ENCODE results near the gene CHST12. TPM values are rescaled to one million over a fixed set of nuclear protein-coding genes. Genes with fewer than 3 reads are reported as not detected.

Gene CHST12
- total RNA-seq, 2 experiments from 2014 or later: 3.9 to 43.4 TPM

DNA sequence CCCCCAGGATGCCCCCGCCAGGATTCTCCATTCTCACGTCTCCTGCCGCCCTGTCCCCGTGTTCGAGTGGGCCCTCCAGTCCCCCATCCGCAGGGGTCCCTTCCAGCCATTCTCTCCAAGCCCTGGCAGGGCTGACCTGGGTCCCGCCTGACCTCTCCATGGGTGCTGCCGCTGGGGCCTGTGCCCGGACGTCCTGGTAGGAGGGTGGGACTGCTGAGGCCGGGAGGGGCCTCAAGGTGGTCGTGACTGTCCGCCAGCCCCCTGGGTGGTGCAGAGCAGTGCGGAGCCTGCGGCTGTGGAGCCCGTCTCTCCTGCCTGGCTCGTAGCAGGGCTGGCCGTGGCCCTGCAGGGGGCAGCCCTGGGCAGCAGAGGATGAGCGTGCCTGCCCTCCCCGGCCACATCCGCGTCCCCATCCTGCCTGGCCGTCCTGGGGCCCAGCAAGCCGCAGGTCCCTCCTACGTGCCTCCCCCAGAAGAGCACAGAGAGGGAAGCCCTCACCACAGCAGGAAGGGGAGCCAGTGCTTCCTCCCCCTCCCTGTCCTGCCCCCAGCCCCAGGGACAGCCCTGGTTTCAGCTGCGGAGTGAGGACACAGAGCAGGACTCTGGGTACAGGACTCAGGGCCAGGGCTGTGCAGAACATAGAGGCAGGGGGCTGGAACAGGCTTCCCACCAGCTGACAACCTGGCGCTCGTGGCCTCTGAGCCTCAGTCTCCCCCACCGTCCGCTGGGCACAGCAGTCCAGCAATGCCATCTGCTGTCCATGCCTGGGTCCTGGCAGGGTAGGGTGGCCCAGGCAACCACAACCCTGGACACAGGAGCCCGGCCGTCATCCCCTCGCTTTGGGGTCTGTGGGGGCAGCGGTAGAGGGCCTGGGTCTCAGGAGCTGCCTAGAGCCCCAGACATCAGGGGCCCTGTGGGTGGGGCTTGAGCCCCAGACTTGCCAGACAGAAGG lies 74.3 kb downstream of the CHST12 start:
- H3K9me2 ChIP-seq (ENCODE audit: insufficient read depth, low read length): no peaks in the 10 kb centered on the region
- no peaks in the 10 kb centered on the region for H3K79me2 ChIP-seq (ENCODE audit: insufficient read depth, low read depth, low read length)
- no TSS peak for BruUV-seq (replicated peaks)
- no peak for DNase-seq (ENCODE audit: low spot score)
- H3K27ac ChIP-seq (ENCODE audit: low read depth, low read length, poor library complexity, severe bottlenecking): no peak overlapping the region
- intact Hi-C loops (cut with micrococcal nuclease; ENCODE audit: unreplicated experiment): no loop called here
- H3K4me2 ChIP-seq (ENCODE audit: low read length): no peak overlapping the region
- TF ChIP-seq, protein P1, sequence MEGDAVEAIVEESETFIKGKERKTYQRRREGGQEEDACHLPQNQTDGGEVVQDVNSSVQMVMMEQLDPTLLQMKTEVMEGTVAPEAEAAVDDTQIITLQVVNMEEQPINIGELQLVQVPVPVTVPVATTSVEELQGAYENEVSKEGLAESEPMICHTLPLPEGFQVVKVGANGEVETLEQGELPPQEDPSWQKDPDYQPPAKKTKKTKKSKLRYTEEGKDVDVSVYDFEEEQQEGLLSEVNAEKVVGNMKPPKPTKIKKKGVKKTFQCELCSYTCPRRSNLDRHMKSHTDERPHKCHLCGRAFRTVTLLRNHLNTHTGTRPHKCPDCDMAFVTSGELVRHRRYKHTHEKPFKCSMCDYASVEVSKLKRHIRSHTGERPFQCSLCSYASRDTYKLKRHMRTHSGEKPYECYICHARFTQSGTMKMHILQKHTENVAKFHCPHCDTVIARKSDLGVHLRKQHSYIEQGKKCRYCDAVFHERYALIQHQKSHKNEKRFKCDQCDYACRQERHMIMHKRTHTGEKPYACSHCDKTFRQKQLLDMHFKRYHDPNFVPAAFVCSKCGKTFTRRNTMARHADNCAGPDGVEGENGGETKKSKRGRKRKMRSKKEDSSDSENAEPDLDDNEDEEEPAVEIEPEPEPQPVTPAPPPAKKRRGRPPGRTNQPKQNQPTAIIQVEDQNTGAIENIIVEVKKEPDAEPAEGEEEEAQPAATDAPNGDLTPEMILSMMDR (conservative IDR thresholded peaks at IDR 0.05; ENCODE audit: low read length): no peak
- TF ChIP-seq EZH2phosphoT487 (IDR thresholded peaks at IDR 0.05; ENCODE audit: borderline replicate concordance, low read depth, low read length): no peak
- no peak overlapping the region for H2AFZ ChIP-seq (ENCODE audit: low read length)
- CTCF ChIA-PET (ENCODE audit: unreplicated experiment): no interaction called here
- H4K20me1 ChIP-seq (ENCODE audit: insufficient read depth, low read length): no peaks in the 10 kb centered on the region; the same call in 1 of the 2 replicates
- no peaks in the 10 kb centered on the region for H3K4me1 ChIP-seq (ENCODE audit: insufficient read depth, low read length, poor library complexity, severe bottlenecking)
- H3K36me3 ChIP-seq (ENCODE audit: insufficient read depth, low read length): no peaks in the 10 kb centered on the region
- H3K9me3 ChIP-seq (ENCODE audit: low read length): no peaks in the 10 kb centered on the region
- POLR2A ChIA-PET: no interaction called here
- no peak overlapping the region for H3K4me3 ChIP-seq (ENCODE audit: low read depth, low read length, poor library complexity, severe bottlenecking)

DNA sequence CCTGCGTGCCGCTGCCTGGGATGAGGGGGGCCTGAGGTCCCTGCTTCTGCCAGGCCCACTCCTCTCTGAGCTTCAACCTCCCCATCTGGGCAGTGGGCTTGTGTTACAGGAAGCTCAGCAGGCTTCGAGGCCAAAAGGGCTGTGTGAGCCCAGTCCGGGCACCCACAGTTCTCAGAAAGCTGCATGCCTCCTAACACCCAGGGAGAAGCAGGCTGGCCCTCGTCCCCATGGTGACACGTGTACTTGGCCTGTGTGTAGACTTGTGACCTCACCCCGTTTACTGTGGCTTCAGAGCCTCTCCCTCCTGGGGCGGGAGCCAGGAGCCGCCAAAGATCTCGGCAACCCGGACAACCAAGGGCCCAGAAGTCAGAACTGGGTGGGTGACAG lies 75.0 kb downstream of the CHST12 start:
- intact Hi-C loops (cut with micrococcal nuclease; ENCODE audit: unreplicated experiment): no loop called here
- ChIA-PET CTCF (ENCODE audit: unreplicated experiment) (no interaction called here), POLR2A (no interaction called here)
- no TSS peak for BruUV-seq (replicated peaks)
- no peaks in the 10 kb centered on the region for H3K9me3 ChIP-seq (ENCODE audit: low read length)
- TF ChIP-seq EZH2phosphoT487 (IDR thresholded peaks at IDR 0.05; ENCODE audit: borderline replicate concordance, low read depth, low read length): no peak
- TF ChIP-seq, protein P1 (conservative IDR thresholded peaks at IDR 0.05; ENCODE audit: low read length): no peak
- no peaks in the 10 kb centered on the region for H3K4me1 ChIP-seq (ENCODE audit: insufficient read depth, low read length, poor library complexity, severe bottlenecking)
- no peaks in the 10 kb centered on the region; the same call in 1 of the 2 replicates for H4K20me1 ChIP-seq (ENCODE audit: insufficient read depth, low read length)
- H3K9me2 ChIP-seq (ENCODE audit: insufficient read depth, low read length): no peaks in the 10 kb centered on the region
- H3K36me3 ChIP-seq (ENCODE audit: insufficient read depth, low read length): no peaks in the 10 kb centered on the region
- DNase-seq (ENCODE audit: low spot score): no peak
- H3K79me2 ChIP-seq (ENCODE audit: insufficient read depth, low read depth, low read length): no peaks in the 10 kb centered on the region
- H3K4me3 ChIP-seq (ENCODE audit: low read depth, low read length, poor library complexity, severe bottlenecking): no peak overlapping the region
- no peak overlapping the region for H2AFZ ChIP-seq (ENCODE audit: low read length)
- no peak overlapping the region for H3K4me2 ChIP-seq (ENCODE audit: low read length)
- H3K27ac ChIP-seq (ENCODE audit: low read depth, low read length, poor library complexity, severe bottlenecking): no peak overlapping the region

DNA sequence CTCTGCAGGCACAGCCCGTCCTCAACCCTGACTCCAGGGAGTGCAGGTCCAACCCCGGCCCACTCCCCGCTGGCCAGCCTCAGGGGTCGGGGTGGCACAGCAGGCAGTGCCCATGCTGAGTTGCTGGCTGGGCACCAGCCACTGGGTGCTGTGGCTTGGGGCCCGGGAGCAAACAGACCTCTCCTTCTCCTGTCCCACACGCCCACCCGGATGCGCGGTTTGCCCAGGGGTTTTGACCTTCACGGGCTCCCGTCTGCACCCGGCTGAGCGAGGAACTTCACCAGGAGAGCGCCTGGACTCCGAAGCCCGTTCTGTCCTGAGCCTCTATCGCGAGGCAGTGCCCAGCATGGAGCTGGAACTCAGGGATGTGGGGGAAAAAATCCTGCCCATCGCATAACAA lies 75.4 kb downstream of the CHST12 start:
- H2AFZ ChIP-seq (ENCODE audit: low read length): no peak overlapping the region
- BruUV-seq (replicated peaks): no TSS peak
- no peaks in the 10 kb centered on the region for H3K79me2 ChIP-seq (ENCODE audit: insufficient read depth, low read depth, low read length)
- ChIA-PET POLR2A (no interaction called here), CTCF (ENCODE audit: unreplicated experiment) (no interaction called here)
- no peaks in the 10 kb centered on the region for H3K9me3 ChIP-seq (ENCODE audit: low read length)
- no peaks in the 10 kb centered on the region; the same call in 1 of the 2 replicates for H4K20me1 ChIP-seq (ENCODE audit: insufficient read depth, low read length)
- no peaks in the 10 kb centered on the region for H3K36me3 ChIP-seq (ENCODE audit: insufficient read depth, low read length)
- H3K27ac ChIP-seq (ENCODE audit: low read depth, low read length, poor library complexity, severe bottlenecking): no peak overlapping the region
- H3K4me1 ChIP-seq (ENCODE audit: insufficient read depth, low read length, poor library complexity, severe bottlenecking): no peaks in the 10 kb centered on the region
- H3K4me2 ChIP-seq (ENCODE audit: low read length): no peak overlapping the region
- H3K9me2 ChIP-seq (ENCODE audit: insufficient read depth, low read length): no peaks in the 10 kb centered on the region
- TF ChIP-seq, protein P1 (conservative IDR thresholded peaks at IDR 0.05; ENCODE audit: low read length): no peak
- no peak for TF ChIP-seq EZH2phosphoT487 (IDR thresholded peaks at IDR 0.05; ENCODE audit: borderline replicate concordance, low read depth, low read length)
- H3K4me3 ChIP-seq (ENCODE audit: low read depth, low read length, poor library complexity, severe bottlenecking): no peak overlapping the region
- no peak for DNase-seq (ENCODE audit: low spot score)
- intact Hi-C loops (cut with micrococcal nuclease; ENCODE audit: unreplicated experiment): no loop called here
